HG02763 (cell line): ENCODE results near the gene TNFSF9.
"Not testable (repeated sequence)": the region's sequence is repeated elsewhere in the genome, so short reads cannot be mapped to it uniquely, and the experiment has no call there.

Experiments used
- ATAC-seq: cut with Tn5 transposase; IDR thresholded peaks from one replicate; pipeline ENCODE4 v1.9.1; 2021; ENCODE audit warnings: mild to moderate bottlenecking, moderate library complexity; ENCODE audit not compliant: unreplicated experiment

Gene TNFSF9

DNA sequence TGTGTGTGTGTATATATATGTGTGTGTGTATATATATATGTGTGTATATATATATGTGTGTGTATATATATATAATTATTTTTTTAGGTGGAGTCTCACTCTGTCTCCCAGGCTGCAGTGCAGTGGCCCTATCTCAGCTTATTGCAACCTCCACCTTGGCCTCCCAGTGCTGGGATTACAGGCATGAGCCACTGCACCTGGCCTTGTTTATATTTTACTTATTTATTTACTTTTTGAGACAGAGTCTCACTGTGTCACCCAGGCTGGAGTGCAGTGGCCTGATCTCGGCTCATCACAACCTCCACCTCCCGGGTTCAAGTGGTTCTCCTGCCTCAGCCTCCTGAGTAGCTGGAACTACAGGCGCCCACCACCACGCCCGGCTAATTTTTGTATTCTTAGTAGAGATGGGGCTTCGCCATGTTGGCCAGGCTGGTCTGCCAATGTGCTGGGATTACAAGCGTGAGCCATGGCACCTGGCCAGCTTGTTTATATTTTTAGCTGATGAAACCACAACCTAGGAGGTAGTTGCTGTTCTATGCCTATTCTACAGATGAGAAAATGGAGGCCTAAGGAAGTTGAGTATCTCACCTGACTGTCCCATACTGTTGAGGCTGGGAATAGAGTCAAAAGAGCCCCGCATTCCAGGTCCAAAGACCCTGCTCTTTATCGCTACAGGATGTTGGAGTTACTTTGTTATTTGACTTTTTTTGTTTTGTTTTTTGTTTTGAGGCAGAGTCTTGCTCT lies 22.6 kb upstream of the TNFSF9 start:
- ATAC-seq, result not testable (repeated sequence)

DNA sequence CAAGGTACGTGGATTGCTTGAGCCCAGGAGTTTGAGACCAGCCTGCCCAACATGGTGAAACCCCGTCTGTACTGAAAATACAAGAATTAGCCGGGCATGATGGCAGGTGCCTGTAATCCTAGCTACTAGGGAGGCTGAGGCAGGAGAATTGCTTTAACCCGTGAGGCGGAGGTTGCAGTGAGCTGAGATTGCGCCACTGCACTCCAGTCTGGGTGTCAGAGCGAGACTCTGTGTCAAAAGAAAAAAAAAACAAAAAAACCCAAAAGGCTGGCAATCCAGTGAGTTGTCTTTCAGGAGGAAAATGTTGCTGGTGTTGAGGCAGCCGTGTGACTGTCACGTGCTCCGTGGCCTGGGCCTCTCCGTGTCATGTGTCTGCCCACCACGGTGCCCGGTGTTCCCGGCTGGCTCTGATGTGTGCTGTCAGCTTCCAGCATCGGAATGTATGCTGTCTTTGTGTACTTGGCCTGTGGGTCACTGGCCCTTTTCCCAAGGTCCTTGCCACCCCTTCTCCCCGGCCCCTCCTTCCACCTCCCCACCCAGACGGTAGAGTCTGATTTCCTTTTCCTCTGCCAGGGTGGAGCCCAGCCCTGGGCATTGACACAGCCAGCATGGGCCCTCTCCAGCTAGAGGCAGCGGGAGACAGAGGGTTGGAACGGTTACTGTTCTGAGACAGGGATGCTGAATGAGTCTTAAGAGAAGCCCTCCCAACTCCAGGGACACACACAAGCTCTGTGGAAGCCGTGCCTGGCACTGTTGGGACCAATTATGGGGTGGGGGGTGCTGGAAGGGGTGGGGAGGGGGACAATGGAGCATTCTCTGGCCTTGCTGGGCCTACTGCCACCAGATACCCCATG lies 21.5 kb upstream of the TNFSF9 start:
- ATAC-seq, result no peak

DNA sequence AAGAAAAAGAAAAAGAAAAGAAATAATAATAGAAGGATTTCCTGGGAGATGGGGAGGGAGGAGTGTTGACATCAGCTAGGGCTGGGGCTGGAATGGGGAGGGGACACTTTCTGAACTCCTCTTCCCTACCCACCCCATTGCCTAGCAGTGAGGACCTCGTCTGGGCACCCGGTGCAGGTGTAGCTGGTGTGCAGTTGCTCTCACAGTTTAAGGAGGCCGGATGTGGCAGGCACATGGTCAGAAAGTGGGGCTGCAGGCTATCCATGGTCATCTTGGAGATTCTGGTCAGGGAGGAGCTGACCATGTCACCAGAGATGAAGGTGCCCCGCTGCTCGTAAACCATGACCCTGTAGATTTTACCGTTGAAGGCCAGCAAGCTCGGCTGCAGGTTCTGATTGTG lies 20.2 kb upstream of the TNFSF9 start:
- no peak for ATAC-seq

DNA sequence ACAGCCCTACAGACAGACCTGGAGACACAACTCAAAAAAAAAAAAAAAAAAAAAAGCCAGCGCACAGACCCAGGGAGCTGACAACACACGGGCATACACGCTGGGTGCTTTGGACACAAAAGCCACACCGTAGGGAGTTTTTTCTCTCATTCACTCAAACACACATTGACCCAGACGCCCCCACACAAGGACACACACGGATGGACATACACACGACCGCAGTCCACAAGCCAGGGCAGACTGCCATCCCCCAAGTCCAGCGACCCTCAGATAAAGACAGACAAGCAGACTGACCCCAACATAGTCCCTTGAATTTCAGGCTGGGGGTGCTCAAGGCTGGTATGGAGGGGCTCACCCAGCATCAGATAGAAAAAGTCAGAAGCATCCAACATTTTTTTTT lies 16.7 kb upstream of the TNFSF9 start:
- no peak for ATAC-seq

DNA sequence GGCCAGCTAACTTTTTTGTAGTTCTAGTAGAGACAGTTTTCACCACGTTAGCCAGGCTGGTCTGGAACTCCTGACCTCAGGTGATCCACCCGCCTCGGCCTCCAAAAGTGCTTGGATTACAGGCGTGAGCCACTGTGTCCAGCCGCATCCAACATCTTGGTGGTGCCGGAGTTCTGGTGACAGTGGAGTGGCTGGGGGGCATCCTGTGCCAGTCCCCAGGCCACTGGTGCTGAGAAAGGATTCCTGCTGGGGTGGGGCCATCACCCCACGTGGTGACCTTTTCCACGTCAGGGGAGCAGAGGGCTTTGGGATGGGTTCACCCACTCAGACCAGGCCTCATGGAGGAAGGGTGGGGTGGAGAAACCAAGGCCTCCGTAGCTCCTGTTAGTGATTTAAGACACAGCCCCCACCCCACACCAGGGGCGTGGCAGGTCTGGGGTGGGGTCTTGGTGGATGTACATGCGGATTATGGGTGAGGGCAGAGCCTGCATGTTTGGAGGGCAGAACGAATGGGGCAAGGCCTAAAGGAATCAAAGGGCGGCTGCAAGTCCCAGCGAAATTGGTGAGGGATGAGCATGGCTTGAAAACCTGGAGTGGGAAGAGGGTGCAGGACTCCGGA lies 15.8 kb upstream of the TNFSF9 start:
- no peak for ATAC-seq

DNA sequence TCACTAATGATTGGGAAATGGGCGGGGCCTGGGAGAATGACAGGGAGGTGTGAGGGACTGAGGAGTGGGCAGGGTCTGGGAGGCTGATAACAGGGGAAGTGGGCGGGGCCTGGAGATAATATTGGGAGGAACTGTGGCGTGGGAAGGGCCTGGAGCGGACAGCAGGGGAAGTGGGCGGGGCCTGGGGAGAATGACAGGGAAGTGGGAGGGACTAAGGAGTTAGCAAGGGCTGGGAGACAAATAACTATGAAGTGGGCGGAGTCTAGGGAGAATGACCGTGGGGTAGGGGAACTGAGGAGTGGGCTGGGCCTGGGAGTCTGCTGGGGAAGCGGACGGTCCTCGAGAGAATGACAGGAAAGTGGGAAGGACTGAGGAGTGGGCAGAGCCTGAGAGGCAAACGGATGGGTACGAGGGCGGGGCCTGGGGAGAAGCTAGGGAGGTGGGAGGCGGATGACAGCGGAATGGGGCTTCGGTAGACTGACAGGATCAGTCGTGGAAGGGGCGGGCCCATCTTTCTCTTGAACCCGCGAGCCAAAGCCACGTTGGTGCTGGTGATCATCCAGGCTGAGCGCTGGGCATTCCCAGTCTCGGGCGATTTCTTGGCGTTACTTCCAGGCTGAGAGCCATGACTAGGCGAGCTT lies 14.7 kb upstream of the TNFSF9 start:
- ATAC-seq, result peak; percentile 38

DNA sequence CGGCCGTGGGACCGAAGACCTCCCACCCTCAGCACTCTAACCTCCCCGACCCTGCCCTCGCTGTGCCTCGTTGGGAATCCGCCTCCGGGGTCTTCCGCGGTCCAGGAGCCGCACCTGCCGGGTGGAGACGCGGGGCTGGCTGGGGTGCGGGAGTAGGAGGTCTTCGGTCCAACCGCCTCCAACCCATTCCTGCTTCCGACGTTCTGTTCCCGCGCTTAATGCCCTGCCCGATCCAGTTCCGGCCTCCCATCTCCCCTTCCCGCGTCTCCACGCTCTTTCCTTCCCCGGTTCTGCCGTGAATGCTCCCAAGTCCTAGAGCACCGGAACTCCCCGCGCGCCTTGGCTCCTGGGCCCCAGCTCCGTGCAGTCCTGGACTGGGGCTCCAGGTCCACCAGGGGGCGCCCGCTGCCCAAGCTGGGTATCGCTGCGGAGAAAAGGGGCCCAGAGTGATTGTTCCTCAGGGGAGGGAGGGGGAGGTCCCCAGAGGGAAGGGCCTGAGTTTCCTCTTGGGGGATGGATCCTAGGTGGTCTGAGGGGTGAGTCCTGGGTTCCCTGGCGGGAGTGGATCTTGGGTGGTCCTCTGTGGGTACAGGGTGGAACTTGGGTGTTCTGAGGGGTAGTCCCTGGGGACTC lies 14.1 kb upstream of the TNFSF9 start:
- ATAC-seq, result peak; percentile 49

DNA sequence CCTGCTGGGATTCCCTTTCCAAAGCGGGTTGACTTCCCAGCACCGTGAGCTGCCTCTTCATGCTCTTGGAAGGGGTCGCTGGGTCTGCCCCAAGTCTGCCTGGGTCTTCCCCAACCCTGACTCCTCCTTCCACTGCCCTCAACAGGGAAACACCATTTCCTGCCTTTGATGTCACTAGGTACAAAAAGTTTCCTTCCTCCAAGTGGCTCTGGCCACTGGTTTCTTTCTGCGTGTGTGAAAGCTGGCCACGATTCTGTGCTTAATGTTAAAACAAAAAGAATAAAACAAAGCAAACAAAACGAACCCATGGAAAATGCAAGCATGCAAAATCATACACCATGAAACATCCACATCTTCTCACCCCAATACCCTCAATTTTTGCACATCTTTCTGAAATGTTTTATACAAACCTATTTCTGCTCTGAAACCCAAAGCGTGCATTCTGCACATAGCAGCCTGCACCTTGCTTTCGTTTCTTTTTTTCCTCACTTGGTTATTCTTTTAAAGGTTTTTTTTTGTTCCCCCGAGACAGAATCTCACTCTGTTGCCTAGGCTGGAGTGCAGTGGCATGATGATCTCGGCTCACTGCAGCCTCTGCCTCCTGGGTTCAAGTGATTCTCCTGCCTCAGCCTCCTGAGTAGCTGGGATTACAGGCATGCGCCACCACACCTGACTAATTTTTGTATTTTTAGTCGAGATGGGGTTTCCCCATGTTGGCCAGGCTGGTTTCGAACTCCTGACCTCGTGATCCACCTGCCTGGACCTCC lies 12.5 kb upstream of the TNFSF9 start:
- no peak for ATAC-seq

DNA sequence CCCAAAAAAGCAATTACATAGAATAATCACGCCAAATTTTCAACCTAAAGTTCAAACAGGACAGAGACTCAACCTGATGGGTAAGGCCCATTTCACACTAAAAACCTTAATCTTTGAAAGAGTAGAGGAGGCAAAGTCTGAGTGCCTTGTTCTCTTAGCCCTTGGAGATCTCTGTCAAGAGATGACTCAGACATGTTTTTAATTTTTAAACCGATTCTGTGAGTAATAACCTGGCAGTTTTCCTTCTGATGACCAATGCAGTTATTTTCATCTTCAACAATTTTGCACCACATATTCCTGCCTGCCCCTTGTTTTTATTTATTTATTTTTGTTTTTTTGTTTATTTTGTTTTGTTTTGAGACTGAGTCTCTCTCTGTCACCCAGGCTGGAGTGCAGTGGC lies 11.5 kb upstream of the TNFSF9 start:
- no peak for ATAC-seq

DNA sequence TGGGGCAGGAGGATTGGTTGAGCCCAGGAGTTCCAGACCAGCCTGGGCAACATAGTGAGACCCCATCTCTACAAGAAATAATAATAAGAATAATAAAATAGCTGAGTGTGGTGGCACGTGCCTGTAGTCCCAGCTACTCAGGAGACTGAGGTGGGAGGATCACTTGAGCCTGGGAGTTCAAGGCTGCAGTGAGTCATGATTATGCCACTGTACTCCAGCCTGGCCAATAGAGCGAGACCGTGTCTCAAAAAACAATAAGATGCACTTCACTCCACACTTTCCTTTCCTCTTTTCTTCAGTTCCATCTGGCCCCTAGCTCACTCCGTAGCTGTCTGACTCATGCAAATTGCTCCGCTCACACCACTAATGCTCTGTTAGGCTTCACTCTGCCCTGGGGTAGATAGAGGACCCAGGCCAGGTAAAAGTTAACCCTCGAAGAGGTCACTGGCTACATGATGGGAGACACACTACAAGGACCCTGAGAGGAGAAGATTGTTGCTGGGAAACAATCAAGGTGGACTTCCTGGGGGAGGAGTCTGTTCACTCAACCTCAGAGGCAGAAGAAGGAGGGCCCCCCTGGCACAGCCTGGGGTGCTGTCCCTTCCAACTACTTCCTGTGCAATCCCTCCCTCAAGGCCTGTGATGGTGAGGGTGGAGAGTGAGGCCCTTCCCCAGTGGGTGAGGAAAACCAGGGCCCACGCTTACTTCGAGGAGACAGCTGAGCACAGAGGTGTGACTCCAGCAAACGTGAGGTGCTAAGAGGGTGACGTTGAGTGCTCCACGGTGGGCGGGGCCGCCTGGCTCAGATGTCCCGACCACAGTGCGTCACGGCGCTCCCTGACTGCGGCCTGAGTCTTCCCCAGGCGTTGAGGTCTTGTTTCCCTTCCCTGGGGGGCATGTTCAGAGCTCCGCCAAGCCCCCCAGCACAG lies 8.8 kb upstream of the TNFSF9 start:
- no peak for ATAC-seq

DNA sequence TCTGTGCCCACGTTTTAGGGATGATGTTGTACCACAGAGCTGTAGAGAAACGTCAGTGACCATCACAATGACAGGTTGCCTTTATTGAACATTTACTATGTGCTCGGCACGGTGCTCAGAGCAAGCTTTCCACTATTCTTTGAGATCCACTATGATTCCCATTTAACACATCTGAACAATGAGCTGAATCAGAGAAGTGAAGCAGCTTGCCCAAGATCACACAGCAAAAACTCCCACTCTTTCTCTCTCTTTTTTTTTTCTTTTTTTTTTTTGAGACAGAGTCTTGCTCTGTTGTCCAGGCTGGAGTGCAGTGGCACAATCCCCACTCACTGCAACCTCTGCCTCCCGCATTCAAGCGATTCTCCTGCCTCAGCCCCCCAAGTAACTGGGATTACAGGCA lies 8.1 kb upstream of the TNFSF9 start:
- ATAC-seq, result no peak

DNA sequence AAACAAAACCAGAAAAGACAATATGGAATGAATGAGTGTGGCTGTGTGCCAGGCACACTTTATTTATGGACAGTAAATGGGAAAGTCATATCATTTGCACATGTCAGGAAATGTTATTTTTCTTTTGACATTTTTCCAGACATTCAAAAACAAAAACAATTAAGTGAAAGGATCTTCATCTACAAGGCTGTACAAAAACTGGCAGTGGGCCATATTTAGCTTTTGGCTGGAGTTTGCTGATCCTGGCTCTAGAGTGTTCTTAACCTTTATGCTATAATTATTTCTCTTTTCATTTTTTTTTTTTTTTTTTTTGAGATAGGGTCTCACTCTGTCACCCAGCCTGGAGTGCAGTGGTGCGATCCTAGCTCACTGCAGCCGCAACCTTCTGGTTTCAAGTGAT lies 6.5 kb upstream of the TNFSF9 start:
- no peak for ATAC-seq

DNA sequence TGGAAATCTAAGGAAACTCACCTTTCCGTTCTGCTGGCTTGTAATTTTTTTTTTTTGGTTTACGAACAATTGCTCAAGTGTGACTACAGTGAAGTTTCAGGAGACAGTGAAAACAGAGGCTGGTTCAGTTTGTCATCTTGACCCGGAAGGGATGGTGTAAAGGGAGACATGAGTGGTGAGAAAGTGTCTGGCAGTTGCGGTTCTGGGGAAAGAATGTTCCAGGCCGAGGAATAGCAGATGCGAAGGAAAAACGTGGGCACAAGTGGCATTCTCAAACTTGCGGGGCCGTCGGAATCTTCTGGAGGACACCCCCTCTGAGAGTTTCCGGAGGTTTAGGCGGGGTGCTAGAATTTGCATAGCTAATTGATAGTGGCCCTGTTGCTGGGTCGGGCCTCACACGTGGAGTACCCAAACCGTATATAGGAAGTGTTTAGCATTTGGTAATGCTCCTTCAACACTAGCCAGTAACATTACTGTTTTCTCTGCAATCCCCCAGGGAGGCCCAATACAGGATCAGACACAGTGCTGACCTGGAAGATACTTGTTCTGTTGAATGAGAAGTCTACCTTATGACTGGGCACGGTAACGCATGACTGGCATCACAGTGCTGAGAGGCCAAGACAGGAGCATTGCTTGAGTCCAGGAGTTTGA lies 2.8 kb upstream of the TNFSF9 start:
- ATAC-seq, result peak; percentile 38

DNA sequence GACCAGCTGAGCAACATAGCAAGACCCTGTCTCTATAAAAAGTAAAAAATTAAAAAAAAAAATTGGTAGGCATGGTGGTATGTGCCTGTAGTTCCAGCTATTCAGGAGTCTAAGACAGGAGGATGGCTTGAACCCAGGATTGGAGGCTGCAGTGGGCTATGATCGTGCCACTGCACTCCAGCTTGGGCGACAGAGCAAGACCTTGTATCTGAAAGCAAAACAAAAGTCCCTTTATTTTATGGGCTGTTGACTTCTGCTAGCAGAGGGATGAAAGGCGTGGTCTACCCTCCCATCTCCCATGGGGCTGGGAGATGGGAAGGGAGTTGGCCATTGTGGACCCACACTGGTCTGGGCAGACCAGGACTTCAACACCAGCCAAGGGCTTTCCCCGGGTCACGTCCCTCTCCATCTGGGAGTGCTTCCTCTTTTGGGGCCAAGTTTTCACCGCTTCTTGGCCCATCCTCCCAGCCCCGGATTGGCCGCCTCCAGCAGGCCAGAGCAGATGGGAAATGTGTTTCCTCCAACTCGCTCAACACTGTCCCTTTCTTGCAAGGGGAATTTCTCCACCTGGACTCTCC lies 2.2 kb upstream of the TNFSF9 start:
- no peak for ATAC-seq

DNA sequence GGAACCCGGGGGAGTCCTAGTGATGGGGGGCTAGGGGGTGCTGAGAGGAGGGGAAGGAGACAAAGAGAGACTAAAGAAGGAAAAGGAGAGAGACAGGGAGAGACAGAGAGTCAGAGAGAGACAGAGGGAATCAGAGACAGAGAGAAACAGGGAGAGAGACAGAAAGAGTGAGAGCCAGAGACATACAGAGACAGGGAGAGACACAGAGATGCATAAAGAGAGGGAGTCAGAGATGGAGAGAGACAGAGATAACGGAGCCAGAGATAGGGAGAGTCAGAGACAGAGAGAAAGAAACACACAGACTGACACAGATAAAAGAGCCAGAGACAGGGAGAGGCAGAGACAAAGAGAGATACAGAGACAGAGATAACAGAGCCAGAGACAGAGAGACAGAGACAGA lies 1.5 kb upstream of the TNFSF9 start:
- ATAC-seq, result no peak

DNA sequence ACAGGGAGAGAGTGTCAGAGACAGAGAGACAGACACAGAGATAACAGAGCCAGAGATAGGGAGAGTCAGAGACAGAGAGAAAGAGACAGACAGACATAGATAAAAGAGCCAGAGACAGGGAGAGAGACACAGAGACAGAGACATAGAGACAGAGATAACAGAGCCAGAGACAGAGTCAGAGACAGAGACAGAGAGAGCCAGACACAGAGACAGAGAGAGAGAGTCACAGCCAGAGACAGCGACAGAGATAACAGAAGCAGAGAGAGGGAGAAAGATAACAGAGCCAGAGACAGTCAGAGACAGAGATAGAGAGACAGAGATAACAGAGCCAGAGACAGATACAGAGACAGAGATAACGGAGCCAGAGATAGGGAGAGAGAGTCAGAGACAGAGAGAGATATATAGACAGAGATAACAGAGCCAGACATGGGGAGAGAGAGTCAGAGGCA lies 865 bp upstream of the TNFSF9 start:
- no peak for ATAC-seq

DNA sequence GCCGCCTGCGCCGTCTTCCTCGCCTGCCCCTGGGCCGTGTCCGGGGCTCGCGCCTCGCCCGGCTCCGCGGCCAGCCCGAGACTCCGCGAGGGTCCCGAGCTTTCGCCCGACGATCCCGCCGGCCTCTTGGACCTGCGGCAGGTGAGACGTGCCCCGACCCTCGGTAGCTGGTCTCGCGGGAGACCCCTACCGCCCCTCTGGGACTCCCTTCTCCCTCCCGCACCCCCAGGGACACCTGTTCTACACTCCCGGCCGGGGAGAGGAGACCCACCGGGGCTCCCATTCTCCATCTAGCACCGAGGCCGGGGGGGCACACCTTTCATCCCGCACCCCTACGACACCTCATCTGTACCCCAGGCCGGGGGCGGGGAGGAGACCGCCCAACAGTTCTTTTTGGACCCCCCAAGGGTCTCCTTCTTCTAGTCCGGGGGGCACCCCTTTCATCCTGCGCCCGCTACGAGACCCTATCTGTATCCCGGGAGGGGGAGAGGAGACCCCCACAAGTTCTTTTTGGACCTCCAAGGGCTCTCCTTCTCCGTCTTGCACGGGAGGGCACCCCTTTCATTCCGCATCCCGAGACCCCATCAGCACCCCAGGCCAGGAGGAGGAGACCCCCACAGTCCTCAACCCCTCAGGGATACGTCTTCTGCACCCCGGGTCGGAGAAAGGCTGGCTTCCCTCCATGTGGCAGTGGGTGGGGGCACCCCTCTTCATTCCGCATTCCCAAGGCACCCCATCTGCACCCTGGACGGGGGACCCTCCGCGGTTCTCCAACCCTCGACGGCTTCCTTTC lies 533 bp downstream of the TNFSF9 start:
- no peak for ATAC-seq

DNA sequence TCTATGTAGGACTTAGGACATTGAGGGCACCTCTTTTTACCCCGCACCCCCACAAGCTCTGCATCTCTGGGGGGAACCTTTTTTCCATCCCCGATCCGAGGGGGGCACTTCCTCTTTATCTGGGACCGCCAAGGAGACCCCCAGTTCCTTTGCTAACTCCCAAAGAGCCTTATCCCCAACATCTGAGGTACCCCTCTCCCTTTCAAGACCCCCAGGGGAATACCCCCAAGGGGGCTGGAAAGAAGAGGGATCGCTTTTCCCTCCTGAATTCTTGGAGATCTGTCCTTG lies 1.1 kb downstream of the TNFSF9 start:
- no peak for ATAC-seq
